K562 (cell line): ENCODE results near the gene LDAH. TPM values are rescaled to one million over a fixed set of nuclear protein-coding genes. Genes with fewer than 3 reads are reported as not detected.

Experiments
- ATAC-seq: fragments of 200-7000 bp; cut with Tn5 transposase; 3 replicates; pipeline ENCODE4 v1.9.1; 2020; ENCODE audit warnings: moderate library complexity
- BruUV-seq: library from RNA; stranded (reverse); fragments of 400-500 nt; replicated peaks from 2 replicates; lab custom pipeline; 2021; lab: Mats Ljungman, UMichigan
- CTCF ChIA-PET: fragments of 300-600 bp; formaldehyde crosslinking; extraction: SDS; loops from one replicate; lab custom pipeline; 2021; ENCODE audit warnings: low intra/inter-chr PET ratio; lab: Yijun Ruan, JAX
- POLR2A ChIA-PET: fragments of 300-600, 350-650 bp; sonication (Branson Sonifier 250); formaldehyde crosslinking; extraction: SDS; loops from one replicate; lab custom pipeline; 2021; ENCODE audit warnings: antibody characterized with exemption, inconsistent platforms; lab: Yijun Ruan, JAX
- DNase-seq, 4 experiments: peaks; one replicate each; pipeline versions ENCODE4 v3.0.0 to v3.0.0-alpha.2; 2011 to 2018; ENCODE audit warnings: low spot score in 3 of 4, mixed read lengths in 3 of 4; ENCODE audit errors: extremely low read depth in 1 of 4
- FAIRE-seq: peaks from 2 replicates; lab custom pipeline; 2011; peaks lifted over from hg19 to GRCh38; lab: Jason Lieb, UNC
- H2AFZ ChIP-seq: 2 replicates; pipeline ENCODE4 v1.6.0; 2011; ENCODE audit warnings: low read depth, low read length, control low read depth, inconsistent platforms
- H3K27ac ChIP-seq: fragments of 200-600 bp; 3 replicates; pipeline ENCODE4 v1.8.0; 2011; ENCODE audit warnings: low read depth, mild to moderate bottlenecking, control low read depth, inconsistent platforms, low read length, moderate library complexity, mixed read lengths; ENCODE audit errors: extremely low read depth
- H3K27me3 ChIP-seq, 2 experiments: fragments of 300-600 bp in 1 of 2; 2 replicates in 1 of 2; 3 replicates in 1 of 2; pipeline versions ENCODE4 v1.6.0 to v1.8.0; 2011; ENCODE audit warnings: inconsistent platforms in 2 of 2, low read length in 2 of 2, mild to moderate bottlenecking in 1 of 2, mixed read lengths in 1 of 2, moderate library complexity in 1 of 2; ENCODE audit not compliant: control insufficient read depth in 2 of 2, insufficient read depth in 2 of 2
- H3K36me3 ChIP-seq: fragments of 300-600 bp; 3 replicates; pipeline ENCODE4 v1.8.0; 2011; ENCODE audit warnings: mild to moderate bottlenecking, low read length, inconsistent platforms; ENCODE audit not compliant: control insufficient read depth, insufficient read depth
- H3K4me1 ChIP-seq, 2 experiments: fragments of 200-600 bp in 1 of 2; replicated peaks in 1 of 2; 2 replicates in 1 of 2; 3 replicates in 1 of 2; pipeline versions ENCODE4 v1.5.1 to v1.8.0; 2011; ENCODE audit warnings: inconsistent platforms in 2 of 2, low read length in 2 of 2, mild to moderate bottlenecking in 1 of 2, mixed read lengths in 1 of 2, moderate library complexity in 1 of 2; ENCODE audit not compliant: control insufficient read depth in 2 of 2, insufficient read depth in 2 of 2
- H3K4me2 ChIP-seq: 2 replicates; pipeline ENCODE4 v1.6.1; 2011; ENCODE audit warnings: low read length, control low read depth, inconsistent platforms, mixed read lengths; ENCODE audit not compliant: insufficient read depth
- H3K4me3 ChIP-seq: fragments of 200-600 bp; sonication (generic), shearing (Covaris generic); 2 replicates; pipeline ENCODE4 v1.5.1; 2016; ENCODE audit warnings: control low read depth, inconsistent platforms
- H3K79me2 ChIP-seq: fragments of 200-600 bp; 3 replicates; pipeline ENCODE4 v1.8.0; 2011; ENCODE audit warnings: low read length, inconsistent platforms; ENCODE audit not compliant: control insufficient read depth, insufficient read depth
- H3K9ac ChIP-seq, 2 experiments: 2 replicates each; pipeline versions ENCODE4 v1.6.0 to v1.6.1; 2011; ENCODE audit warnings: low read depth in 2 of 2, low read length in 2 of 2, control low read depth in 1 of 2, inconsistent platforms in 1 of 2, mild to moderate bottlenecking in 1 of 2, mixed read lengths in 1 of 2; ENCODE audit not compliant: insufficient read depth in 1 of 2
- H3K9me1 ChIP-seq: one replicate; pipeline ENCODE4 v1.6.0; 2011; ENCODE audit warnings: inconsistent platforms, mild to moderate bottlenecking, low read length, moderate library complexity; ENCODE audit not compliant: control insufficient read depth, insufficient read depth
- H3K9me3 ChIP-seq: replicated peaks from 2 replicates; pipeline ENCODE4 v1.5.1; 2011; ENCODE audit warnings: low read depth, low read length, inconsistent platforms; ENCODE audit not compliant: control insufficient read depth, insufficient read depth
- H4K20me1 ChIP-seq: replicated peaks from 2 replicates; pipeline ENCODE4 v1.6.1; 2011; ENCODE audit warnings: low read length, inconsistent platforms, mixed read lengths; ENCODE audit not compliant: control insufficient read depth, insufficient read depth
- MYNN ChIP-seq, 2 experiments: sonication (generic); formaldehyde crosslinking in 1 of 2; IDR thresholded peaks; 2 replicates each; pipeline versions ENCODE4 v1.5.0 to v1.6.1; 2016 to 2020; ENCODE audit warnings: antibody characterized with exemption in 1 of 2, missing genetic modification reagents in 1 of 2
- NFRKB ChIP-seq: fragments of 450-650 bp; IDR thresholded peaks from 2 replicates; pipeline ENCODE4 v1.6.1; 2016; ENCODE audit warnings: low read depth
- POLR2G ChIP-seq: fragments of 200-400 bp; formaldehyde crosslinking; IDR thresholded peaks from 2 replicates; pipeline ENCODE4 v1.6.1; 2017; ENCODE audit warnings: low read depth, mild to moderate bottlenecking, antibody characterized with exemption, low read length, moderate library complexity
- whole genome bisulfite sequencing: fragments of 100-300 bp; shearing (Covaris generic); methylation state at CpG from one replicate; pipeline ENCODE4 v1.1.6; 2016; ENCODE audit warnings: low coverage, mixed read lengths; ENCODE audit not compliant: insufficient coverage; ENCODE audit errors: missing lambda C conversion rate; 5-methylcytosine and 5-hydroxymethylcytosine counted together
- in situ Hi-C: fragments of 300-500 bp; cut with MboI; formaldehyde crosslinking; loops from 4 replicates; pipeline ENCODE4 v1.15.0; 2018; ENCODE audit warnings: inconsistent platforms, mixed read lengths
- intact Hi-C: fragments of 100-400 bp; cut with micrococcal nuclease; formaldehyde crosslinking; loops from 2 replicates; pipeline ENCODE4 v1.14.2; 2022
- polyA plus RNA-seq, 8 experiments: library from polyadenylated mRNA; depleted of rRNA in 4 of 8; stranded (reverse) in 5 of 8; unstranded in 3 of 8; fragments of >200 nt; fragmentation: Nextera tagmentation in 2 of 8; fragmentation: Illumina TruSeq in 1 of 8; extraction: Ambion mirVana in 2 of 8; extraction: Trizol in 1 of 8; gene quantifications; 2 replicates each; pipeline versions ENCODE4 v1.2.1 to v1.2.3, GENCODE V29; 2011 to 2014; ENCODE audit warnings: inconsistent platforms in 1 of 8, missing spikeins in 1 of 8
- total RNA-seq, 7 experiments: library from RNA; depleted of rRNA in 6 of 7; stranded (reverse); fragments of >200 nt in 6 of 7; fragmentation: Illumina TruSeq in 2 of 7; extraction: Trizol in 2 of 7; gene quantifications; 2 replicates each; pipeline versions ENCODE4 v1.2.1 to v1.2.3, GENCODE V29; 2011 to 2021; ENCODE audit warnings: low replicate concordance in 1 of 7
- TF ChIP-seq, protein P1 (sequence below): sonication (generic); formaldehyde crosslinking; IDR thresholded peaks from 2 replicates; pipeline ENCODE4 v1.8.1; 2023; ENCODE audit warnings: mild to moderate bottlenecking, missing genetic modification reagents

Gene LDAH
- total and polyA plus RNA-seq, 9 of the 15 experiments (the other 6 are each of a cell fraction or from before 2014, with no cell fraction given), result 22.3 to 60.1 (median 40.0) TPM

GRCh38 chr2:20766213-20766612 is 56.7 kb downstream of the LDAH start:
- BruUV-seq, result no TSS peak
- no peak for TF ChIP-seq MYNN (IDR thresholded peaks at IDR 0.05)
- TF ChIP-seq MYNN (CRISPR knock-in tag; IDR thresholded peaks at IDR 0.05), result no peak
- TF ChIP-seq POLR2G, result no peak
- TF ChIP-seq, protein P1, sequence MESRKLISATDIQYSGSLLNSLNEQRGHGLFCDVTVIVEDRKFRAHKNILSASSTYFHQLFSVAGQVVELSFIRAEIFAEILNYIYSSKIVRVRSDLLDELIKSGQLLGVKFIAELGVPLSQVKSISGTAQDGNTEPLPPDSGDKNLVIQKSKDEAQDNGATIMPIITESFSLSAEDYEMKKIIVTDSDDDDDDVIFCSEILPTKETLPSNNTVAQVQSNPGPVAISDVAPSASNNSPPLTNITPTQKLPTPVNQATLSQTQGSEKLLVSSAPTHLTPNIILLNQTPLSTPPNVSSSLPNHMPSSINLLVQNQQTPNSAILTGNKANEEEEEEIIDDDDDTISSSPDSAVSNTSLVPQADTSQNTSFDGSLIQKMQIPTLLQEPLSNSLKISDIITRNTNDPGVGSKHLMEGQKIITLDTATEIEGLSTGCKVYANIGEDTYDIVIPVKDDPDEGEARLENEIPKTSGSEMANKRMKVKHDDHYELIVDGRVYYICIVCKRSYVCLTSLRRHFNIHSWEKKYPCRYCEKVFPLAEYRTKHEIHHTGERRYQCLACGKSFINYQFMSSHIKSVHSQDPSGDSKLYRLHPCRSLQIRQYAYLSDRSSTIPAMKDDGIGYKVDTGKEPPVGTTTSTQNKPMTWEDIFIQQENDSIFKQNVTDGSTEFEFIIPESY (CRISPR knock-in tag), result no peak
- no peak for TF ChIP-seq NFRKB
- H3K27me3 ChIP-seq, result no peaks in the 10 kb centered on the region
- intact Hi-C loops (no loop called here), in situ Hi-C loops (no loop called here)
- CTCF ChIA-PET, result no interaction called here
- POLR2A ChIA-PET, result no interaction called here
- H3K9ac ChIP-seq, result no peak overlapping the region
- no peak overlapping the region for H2AFZ ChIP-seq
- H3K36me3 ChIP-seq, result peaks cover 18% of the 10 kb centered on the region; the same call in 2 of the 3 replicates
- no peak for FAIRE-seq
- no peaks in the 10 kb centered on the region for H3K9me3 ChIP-seq
- no peak for DNase-seq
- H3K79me2 ChIP-seq, result no peaks in the 10 kb centered on the region
- no peak overlapping the region for H3K27ac ChIP-seq
- H4K20me1 ChIP-seq, result no peaks in the 10 kb centered on the region
- no peak overlapping the region for H3K4me3 ChIP-seq
- H3K9me1 ChIP-seq, result no peaks in the 10 kb centered on the region
- no peak overlapping the region for H3K4me2 ChIP-seq
- ATAC-seq, result no peak
- 73% methylated on average over 1 of the region's 1 CpG for WGBS
- H3K4me1 ChIP-seq, result peaks cover 0 to 4% of the 10 kb centered on the region in 2 experiments; a peak in 1 of 5 replicates
